ENCODE results near the gene BTBD9.

DNA sequence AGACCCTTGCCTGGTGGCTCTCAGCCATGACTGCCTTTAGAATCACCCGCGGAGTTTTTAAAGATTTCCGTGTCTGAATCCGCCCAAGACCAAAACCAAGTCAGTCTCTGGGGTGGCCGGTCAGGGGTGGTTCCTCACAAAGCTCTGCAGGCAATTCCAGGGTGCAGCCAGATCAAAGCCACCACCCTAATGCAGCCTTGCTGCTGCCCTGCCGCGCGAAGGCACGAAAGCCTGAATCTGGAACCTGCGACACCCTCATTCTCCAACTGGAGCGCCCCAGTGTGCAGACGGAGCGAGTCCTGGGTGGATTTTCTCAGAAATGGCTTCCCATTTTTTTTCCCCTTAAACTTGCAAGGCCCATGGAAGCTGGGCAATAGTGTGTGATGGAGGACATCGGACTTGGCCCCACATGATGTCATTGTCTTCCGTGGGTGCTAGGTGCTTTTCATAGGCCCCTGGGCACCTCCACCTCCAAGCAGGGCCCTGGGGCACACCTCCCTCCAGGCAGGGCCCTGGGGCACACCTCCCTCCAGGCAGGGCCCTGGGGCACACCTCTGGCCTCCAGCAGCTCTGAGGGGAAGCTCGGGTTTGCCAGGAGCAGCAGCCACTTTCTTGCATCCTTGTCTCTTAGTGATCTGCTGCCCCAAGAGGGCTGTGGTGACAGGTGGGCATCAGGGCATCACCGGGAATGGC is 477.1 kb downstream of the BTBD9 start:
- TF ChIP-seq POLR2AphosphoS5 (IDR thresholded peaks at IDR 0.05; ENCODE audit: low read depth, low read length), result no peak
- TF ChIP-seq, protein P1, sequence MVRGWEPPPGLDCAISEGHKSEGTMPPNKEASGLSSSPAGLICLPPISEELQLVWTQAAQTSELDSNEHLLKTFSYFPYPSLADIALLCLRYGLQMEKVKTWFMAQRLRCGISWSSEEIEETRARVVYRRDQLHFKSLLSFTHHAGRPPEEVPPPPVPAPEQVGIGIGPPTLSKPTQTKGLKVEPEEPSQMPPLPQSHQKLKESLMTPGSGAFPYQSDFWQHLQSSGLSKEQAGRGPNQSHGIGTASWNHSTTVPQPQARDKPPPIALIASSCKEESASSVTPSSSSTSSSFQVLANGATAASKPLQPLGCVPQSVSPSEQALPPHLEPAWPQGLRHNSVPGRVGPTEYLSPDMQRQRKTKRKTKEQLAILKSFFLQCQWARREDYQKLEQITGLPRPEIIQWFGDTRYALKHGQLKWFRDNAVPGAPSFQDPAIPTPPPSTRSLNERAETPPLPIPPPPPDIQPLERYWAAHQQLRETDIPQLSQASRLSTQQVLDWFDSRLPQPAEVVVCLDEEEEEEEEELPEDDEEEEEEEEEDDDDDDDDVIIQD (CRISPR knock-in tag; IDR thresholded peaks at IDR 0.05; ENCODE audit: low read depth), result no peak
- no peak for TF ChIP-seq RAD21 (CRISPR knock-in tag; IDR thresholded peaks at IDR 0.05)
- TF ChIP-seq, protein P2, sequence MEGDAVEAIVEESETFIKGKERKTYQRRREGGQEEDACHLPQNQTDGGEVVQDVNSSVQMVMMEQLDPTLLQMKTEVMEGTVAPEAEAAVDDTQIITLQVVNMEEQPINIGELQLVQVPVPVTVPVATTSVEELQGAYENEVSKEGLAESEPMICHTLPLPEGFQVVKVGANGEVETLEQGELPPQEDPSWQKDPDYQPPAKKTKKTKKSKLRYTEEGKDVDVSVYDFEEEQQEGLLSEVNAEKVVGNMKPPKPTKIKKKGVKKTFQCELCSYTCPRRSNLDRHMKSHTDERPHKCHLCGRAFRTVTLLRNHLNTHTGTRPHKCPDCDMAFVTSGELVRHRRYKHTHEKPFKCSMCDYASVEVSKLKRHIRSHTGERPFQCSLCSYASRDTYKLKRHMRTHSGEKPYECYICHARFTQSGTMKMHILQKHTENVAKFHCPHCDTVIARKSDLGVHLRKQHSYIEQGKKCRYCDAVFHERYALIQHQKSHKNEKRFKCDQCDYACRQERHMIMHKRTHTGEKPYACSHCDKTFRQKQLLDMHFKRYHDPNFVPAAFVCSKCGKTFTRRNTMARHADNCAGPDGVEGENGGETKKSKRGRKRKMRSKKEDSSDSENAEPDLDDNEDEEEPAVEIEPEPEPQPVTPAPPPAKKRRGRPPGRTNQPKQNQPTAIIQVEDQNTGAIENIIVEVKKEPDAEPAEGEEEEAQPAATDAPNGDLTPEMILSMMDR (CRISPR knock-in tag; IDR thresholded peaks at IDR 0.05), result no peak
- TF ChIP-seq, protein P3, sequence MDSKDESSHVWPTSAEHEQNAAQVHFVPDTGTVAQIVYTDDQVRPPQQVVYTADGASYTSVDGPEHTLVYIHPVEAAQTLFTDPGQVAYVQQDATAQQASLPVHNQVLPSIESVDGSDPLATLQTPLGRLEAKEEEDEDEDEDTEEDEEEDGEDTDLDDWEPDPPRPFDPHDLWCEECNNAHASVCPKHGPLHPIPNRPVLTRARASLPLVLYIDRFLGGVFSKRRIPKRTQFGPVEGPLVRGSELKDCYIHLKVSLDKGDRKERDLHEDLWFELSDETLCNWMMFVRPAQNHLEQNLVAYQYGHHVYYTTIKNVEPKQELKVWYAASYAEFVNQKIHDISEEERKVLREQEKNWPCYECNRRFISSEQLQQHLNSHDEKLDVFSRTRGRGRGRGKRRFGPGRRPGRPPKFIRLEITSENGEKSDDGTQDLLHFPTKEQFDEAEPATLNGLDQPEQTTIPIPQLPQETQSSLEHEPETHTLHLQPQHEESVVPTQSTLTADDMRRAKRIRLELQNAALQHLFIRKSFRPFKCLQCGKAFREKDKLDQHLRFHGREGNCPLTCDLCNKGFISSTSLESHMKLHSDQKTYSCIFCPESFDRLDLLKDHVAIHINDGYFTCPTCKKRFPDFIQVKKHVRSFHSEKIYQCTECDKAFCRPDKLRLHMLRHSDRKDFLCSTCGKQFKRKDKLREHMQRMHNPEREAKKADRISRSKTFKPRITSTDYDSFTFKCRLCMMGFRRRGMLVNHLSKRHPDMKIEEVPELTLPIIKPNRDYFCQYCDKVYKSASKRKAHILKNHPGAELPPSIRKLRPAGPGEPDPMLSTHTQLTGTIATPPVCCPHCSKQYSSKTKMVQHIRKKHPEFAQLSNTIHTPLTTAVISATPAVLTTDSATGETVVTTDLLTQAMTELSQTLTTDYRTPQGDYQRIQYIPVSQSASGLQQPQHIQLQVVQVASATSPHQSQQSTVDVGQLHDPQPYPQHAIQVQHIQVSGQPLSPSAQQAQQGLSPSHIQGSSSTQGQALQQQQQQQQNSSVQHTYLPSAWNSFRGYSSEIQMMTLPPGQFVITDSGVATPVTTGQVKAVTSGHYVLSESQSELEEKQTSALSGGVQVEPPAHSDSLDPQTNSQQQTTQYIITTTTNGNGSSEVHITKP (CRISPR knock-in tag; IDR thresholded peaks at IDR 0.05; ENCODE audit: low read depth), result no peak
- TF ChIP-seq MTF1 (CRISPR knock-in tag; IDR thresholded peaks at IDR 0.05), result no peak
- TF ChIP-seq TCF7L2 (IDR thresholded peaks at IDR 0.05; ENCODE audit: low read depth, low read length), result no peak
- TF ChIP-seq, protein P4, sequence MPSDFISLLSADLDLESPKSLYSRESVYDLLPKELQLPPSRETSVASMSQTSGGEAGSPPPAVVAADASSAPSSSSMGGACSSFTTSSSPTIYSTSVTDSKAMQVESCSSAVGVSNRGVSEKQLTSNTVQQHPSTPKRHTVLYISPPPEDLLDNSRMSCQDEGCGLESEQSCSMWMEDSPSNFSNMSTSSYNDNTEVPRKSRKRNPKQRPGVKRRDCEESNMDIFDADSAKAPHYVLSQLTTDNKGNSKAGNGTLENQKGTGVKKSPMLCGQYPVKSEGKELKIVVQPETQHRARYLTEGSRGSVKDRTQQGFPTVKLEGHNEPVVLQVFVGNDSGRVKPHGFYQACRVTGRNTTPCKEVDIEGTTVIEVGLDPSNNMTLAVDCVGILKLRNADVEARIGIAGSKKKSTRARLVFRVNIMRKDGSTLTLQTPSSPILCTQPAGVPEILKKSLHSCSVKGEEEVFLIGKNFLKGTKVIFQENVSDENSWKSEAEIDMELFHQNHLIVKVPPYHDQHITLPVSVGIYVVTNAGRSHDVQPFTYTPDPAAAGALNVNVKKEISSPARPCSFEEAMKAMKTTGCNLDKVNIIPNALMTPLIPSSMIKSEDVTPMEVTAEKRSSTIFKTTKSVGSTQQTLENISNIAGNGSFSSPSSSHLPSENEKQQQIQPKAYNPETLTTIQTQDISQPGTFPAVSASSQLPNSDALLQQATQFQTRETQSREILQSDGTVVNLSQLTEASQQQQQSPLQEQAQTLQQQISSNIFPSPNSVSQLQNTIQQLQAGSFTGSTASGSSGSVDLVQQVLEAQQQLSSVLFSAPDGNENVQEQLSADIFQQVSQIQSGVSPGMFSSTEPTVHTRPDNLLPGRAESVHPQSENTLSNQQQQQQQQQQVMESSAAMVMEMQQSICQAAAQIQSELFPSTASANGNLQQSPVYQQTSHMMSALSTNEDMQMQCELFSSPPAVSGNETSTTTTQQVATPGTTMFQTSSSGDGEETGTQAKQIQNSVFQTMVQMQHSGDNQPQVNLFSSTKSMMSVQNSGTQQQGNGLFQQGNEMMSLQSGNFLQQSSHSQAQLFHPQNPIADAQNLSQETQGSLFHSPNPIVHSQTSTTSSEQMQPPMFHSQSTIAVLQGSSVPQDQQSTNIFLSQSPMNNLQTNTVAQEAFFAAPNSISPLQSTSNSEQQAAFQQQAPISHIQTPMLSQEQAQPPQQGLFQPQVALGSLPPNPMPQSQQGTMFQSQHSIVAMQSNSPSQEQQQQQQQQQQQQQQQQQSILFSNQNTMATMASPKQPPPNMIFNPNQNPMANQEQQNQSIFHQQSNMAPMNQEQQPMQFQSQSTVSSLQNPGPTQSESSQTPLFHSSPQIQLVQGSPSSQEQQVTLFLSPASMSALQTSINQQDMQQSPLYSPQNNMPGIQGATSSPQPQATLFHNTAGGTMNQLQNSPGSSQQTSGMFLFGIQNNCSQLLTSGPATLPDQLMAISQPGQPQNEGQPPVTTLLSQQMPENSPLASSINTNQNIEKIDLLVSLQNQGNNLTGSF (CRISPR knock-in tag; IDR thresholded peaks at IDR 0.05), result no peak
- TF ChIP-seq ESRRA (CRISPR knock-in tag; IDR thresholded peaks at IDR 0.05; ENCODE audit: low read depth), result no peak
- TF ChIP-seq ZNF24 (IDR thresholded peaks at IDR 0.05), result no peak
- TF ChIP-seq, protein P5, sequence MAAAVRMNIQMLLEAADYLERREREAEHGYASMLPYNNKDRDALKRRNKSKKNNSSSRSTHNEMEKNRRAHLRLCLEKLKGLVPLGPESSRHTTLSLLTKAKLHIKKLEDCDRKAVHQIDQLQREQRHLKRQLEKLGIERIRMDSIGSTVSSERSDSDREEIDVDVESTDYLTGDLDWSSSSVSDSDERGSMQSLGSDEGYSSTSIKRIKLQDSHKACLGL (CRISPR knock-in tag; IDR thresholded peaks at IDR 0.05), result no peak
- TF ChIP-seq KLF11 (CRISPR knock-in tag; IDR thresholded peaks at IDR 0.05), result no peak
- TF ChIP-seq FOXA3 (CRISPR knock-in tag; IDR thresholded peaks at IDR 0.05), result no peak
- TF ChIP-seq POLR2A (IDR thresholded peaks at IDR 0.05; ENCODE audit: insufficient read depth in 1 of 2, low read depth in 2 of 2, low read length in 2 of 2), result no peak
